Liver (tissue), 9 donors: ENCODE results near the gene TRDN. TPM values are rescaled to one million over a fixed set of nuclear protein-coding genes. Genes with fewer than 3 reads are reported as not detected.

Source experiments
- DNase-seq: peaks from one replicate; pipeline ENCODE4 v3.0.0-alpha.2; 2017; ENCODE audit warnings: low spot score
- H3K27ac ChIP-seq, 2 donors: one replicate each; pipeline ENCODE4 v1.7.0; 2013; ENCODE audit warnings: inconsistent platforms in 2 of 2, low read length in 2 of 2, control low read depth in 1 of 2, low read depth in 1 of 2, mild to moderate bottlenecking in 1 of 2
- H3K27me3 ChIP-seq, 4 donors: one replicate each; pipeline versions ENCODE4 v1.6.1 to v1.7.0; 2013; ENCODE audit warnings: low read length in 3 of 4, inconsistent platforms in 1 of 4, mild to moderate bottlenecking in 1 of 4, moderate library complexity in 1 of 4; ENCODE audit not compliant: control insufficient read depth in 4 of 4, insufficient read depth in 4 of 4
- H3K36me3 ChIP-seq, 4 donors: one replicate each; pipeline versions ENCODE4 v1.6.1 to v1.7.0; 2013; ENCODE audit warnings: low read length in 3 of 4, mild to moderate bottlenecking in 3 of 4, low read depth in 1 of 4, moderate library complexity in 1 of 4; ENCODE audit not compliant: control insufficient read depth in 4 of 4, insufficient read depth in 3 of 4
- H3K4me1 ChIP-seq, 4 donors: one replicate each; pipeline versions ENCODE4 v1.6.1 to v1.7.0; 2013; ENCODE audit warnings: low read length in 3 of 4, mild to moderate bottlenecking in 3 of 4, moderate library complexity in 1 of 4; ENCODE audit not compliant: control insufficient read depth in 4 of 4, insufficient read depth in 4 of 4
- H3K4me3 ChIP-seq, 3 donors: one replicate each; pipeline versions ENCODE4 v1.6.1 to v1.7.0; 2013; ENCODE audit warnings: low read length in 3 of 3, control low read depth in 1 of 3, low read depth in 1 of 3, mild to moderate bottlenecking in 1 of 3
- H3K9ac ChIP-seq, 2 donors: one replicate each; pipeline ENCODE4 v1.7.0; 2013; ENCODE audit warnings: low read length in 2 of 2, mild to moderate bottlenecking in 2 of 2, moderate library complexity in 2 of 2, control low read depth in 1 of 2, low read depth in 1 of 2
- H3K9me3 ChIP-seq, 4 donors: one replicate each; pipeline versions ENCODE4 v1.6.1 to v1.7.0; 2013; ENCODE audit warnings: low read length in 3 of 4; ENCODE audit not compliant: control insufficient read depth in 4 of 4
- CTCF ChIP-seq: fragments of 150-350 bp; IDR thresholded peaks from 2 replicates; pipeline ENCODE4 v1.5.1; 2017; ENCODE audit warnings: improper control_type of control experiment, low read depth, low read length; ENCODE audit not compliant: missing input control
- EGR1 ChIP-seq, 2 donors: IDR thresholded peaks; 2 replicates each; pipeline ENCODE4 v1.6.1; 2016 to 2018; ENCODE audit warnings: antibody characterized with exemption in 2 of 2, low read depth in 2 of 2
- FOXA1 ChIP-seq: IDR thresholded peaks from 2 replicates; pipeline ENCODE4 v1.6.1; 2016; ENCODE audit warnings: antibody characterized with exemption
- FOXA2 ChIP-seq: IDR thresholded peaks from 2 replicates; pipeline ENCODE4 v1.6.1; 2016; ENCODE audit warnings: antibody characterized with exemption
- GABPA ChIP-seq, 2 donors: IDR thresholded peaks in 1 of 2; conservative IDR thresholded peaks in 1 of 2; 2 replicates each; pipeline ENCODE4 v1.6.1; 2016; ENCODE audit warnings: antibody characterized with exemption in 2 of 2, mild to moderate bottlenecking in 1 of 2, moderate library complexity in 1 of 2
- HNF4A ChIP-seq, 2 donors: conservative IDR thresholded peaks; 2 replicates each; pipeline ENCODE4 v1.6.1; 2016; ENCODE audit warnings: antibody characterized with exemption in 2 of 2, mild to moderate bottlenecking in 2 of 2
- HNF4G ChIP-seq: IDR thresholded peaks from 2 replicates; pipeline ENCODE4 v1.6.1; 2016; ENCODE audit warnings: antibody characterized with exemption
- JUND ChIP-seq, 2 donors: IDR thresholded peaks; 2 replicates each; pipeline ENCODE4 v1.6.1; 2016; ENCODE audit warnings: antibody characterized with exemption in 2 of 2
- MAX ChIP-seq: IDR thresholded peaks from 2 replicates; pipeline ENCODE4 v1.6.1; 2016; ENCODE audit warnings: antibody characterized with exemption
- NR2F2 ChIP-seq: IDR thresholded peaks from 2 replicates; pipeline ENCODE4 v1.6.1; 2016; ENCODE audit warnings: antibody characterized with exemption
- RAD21 ChIP-seq, 2 donors: IDR thresholded peaks; 2 replicates each; pipeline ENCODE4 v1.6.1; 2016; ENCODE audit warnings: antibody characterized with exemption in 2 of 2, mild to moderate bottlenecking in 2 of 2
- RXRA ChIP-seq, 2 donors: IDR thresholded peaks; 2 replicates each; pipeline ENCODE4 v1.6.1; 2017 to 2018; ENCODE audit warnings: antibody characterized with exemption in 2 of 2, mild to moderate bottlenecking in 1 of 2
- SP1 ChIP-seq: IDR thresholded peaks from 2 replicates; pipeline ENCODE4 v1.6.1; 2018; ENCODE audit warnings: antibody characterized with exemption, mild to moderate bottlenecking
- TAF1 ChIP-seq: conservative IDR thresholded peaks from 2 replicates; pipeline ENCODE4 v1.6.1; 2016; ENCODE audit warnings: antibody characterized with exemption, mild to moderate bottlenecking
- YY1 ChIP-seq: IDR thresholded peaks from 2 replicates; pipeline ENCODE4 v1.6.1; 2016; ENCODE audit warnings: antibody characterized with exemption, mild to moderate bottlenecking
- ZBTB33 ChIP-seq: IDR thresholded peaks from 2 replicates; pipeline ENCODE4 v1.6.1; 2016; ENCODE audit warnings: antibody characterized with exemption
- WGBS: extraction: QIAGEN DNeasy Blood & Tissue Kit; methylation state at CpG from one replicate; pipeline ENCODE4 v1.1.7; 2013; 5-methylcytosine and 5-hydroxymethylcytosine counted together
- polyA plus RNA-seq, 2 donors: library from polyadenylated mRNA; stranded (reverse) in 1 of 2; unstranded in 1 of 2; fragments of 200-250 nt in 1 of 2; fragments of >200 nt in 1 of 2; fragmentation: Nextera tagmentation in 1 of 2; extraction: Ambion mirVana in 1 of 2; gene quantifications; one replicate each; pipeline versions ENCODE4 v1.2.1 to v1.2.3, GENCODE V29; 2013 to 2015
- total RNA-seq, 2 donors: library from RNA; depleted of rRNA; stranded (reverse); fragments of >200 nt; gene quantifications; one replicate each; pipeline ENCODE4 v1.2.3, GENCODE V29; 2014
- TF ChIP-seq, protein P1 (sequence below): IDR thresholded peaks from 2 replicates; pipeline ENCODE4 v1.6.1; 2016; ENCODE audit warnings: antibody characterized with exemption
- TF ChIP-seq, protein P2 (sequence below): IDR thresholded peaks from 2 replicates; pipeline ENCODE4 v1.6.1; 2016; ENCODE audit warnings: antibody characterized with exemption, mild to moderate bottlenecking
- donor health status: healthy.
- donor health status: healthy.
- donor health status: healthy.
- donor health status: healthy.
- donor health status: healthy.

The TRDN gene
- total and polyA plus RNA-seq, 4 donors, result 0.08 to 0.79 TPM; not detected in 2

- Histone ChIP-seq H3K4me1 (no peaks in the 10 kb centered on the region), H3K9me3 (no peaks in the 10 kb centered on the region), H3K27ac (no peak overlapping the region), H3K27me3 (no peaks in the 10 kb centered on the region), H3K4me3 (no peak overlapping the region), H3K9ac (no peak overlapping the region), H3K36me3 (no peaks in the 10 kb centered on the region)
- 73% methylated on average over 2 of the region's 2 CpGs for WGBS
- TF ChIP-seq, protein P1, sequence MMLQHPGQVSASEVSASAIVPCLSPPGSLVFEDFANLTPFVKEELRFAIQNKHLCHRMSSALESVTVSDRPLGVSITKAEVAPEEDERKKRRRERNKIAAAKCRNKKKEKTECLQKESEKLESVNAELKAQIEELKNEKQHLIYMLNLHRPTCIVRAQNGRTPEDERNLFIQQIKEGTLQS, result no peak
- TF ChIP-seq SP1 (no peak), MAX (no peak), GABPA (IDR thresholded peaks at IDR 0.05 in 1 of 2, conservative IDR thresholded peaks at IDR 0.05 in 1 of 2) (no peak), FOXA1 (no peak), FOXA2 (no peak), TAF1 (no peak), HNF4G (no peak), HNF4A (conservative IDR thresholded peaks at IDR 0.05) (no peak), ZBTB33 (no peak), EGR1 (IDR thresholded peaks at IDR 0.05; ENCODE audit: low read depth in 2 of 2) (no peak), RXRA (IDR thresholded peaks at IDR 0.05) (no peak), NR2F2 (no peak), YY1 (no peak), CTCF (no peak), RAD21 (IDR thresholded peaks at IDR 0.05) (no peak), JUND (IDR thresholded peaks at IDR 0.05) (no peak)
- TF ChIP-seq, protein P2, sequence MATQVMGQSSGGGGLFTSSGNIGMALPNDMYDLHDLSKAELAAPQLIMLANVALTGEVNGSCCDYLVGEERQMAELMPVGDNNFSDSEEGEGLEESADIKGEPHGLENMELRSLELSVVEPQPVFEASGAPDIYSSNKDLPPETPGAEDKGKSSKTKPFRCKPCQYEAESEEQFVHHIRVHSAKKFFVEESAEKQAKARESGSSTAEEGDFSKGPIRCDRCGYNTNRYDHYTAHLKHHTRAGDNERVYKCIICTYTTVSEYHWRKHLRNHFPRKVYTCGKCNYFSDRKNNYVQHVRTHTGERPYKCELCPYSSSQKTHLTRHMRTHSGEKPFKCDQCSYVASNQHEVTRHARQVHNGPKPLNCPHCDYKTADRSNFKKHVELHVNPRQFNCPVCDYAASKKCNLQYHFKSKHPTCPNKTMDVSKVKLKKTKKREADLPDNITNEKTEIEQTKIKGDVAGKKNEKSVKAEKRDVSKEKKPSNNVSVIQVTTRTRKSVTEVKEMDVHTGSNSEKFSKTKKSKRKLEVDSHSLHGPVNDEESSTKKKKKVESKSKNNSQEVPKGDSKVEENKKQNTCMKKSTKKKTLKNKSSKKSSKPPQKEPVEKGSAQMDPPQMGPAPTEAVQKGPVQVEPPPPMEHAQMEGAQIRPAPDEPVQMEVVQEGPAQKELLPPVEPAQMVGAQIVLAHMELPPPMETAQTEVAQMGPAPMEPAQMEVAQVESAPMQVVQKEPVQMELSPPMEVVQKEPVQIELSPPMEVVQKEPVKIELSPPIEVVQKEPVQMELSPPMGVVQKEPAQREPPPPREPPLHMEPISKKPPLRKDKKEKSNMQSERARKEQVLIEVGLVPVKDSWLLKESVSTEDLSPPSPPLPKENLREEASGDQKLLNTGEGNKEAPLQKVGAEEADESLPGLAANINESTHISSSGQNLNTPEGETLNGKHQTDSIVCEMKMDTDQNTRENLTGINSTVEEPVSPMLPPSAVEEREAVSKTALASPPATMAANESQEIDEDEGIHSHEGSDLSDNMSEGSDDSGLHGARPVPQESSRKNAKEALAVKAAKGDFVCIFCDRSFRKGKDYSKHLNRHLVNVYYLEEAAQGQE, result no peak
- no peak for DNase-seq
Measured at GRCh38 chr6:123210645-123211044, 426.1 kb downstream of the TRDN start.
